Mammary epithelial cell (primary cell): Measurements from ENCODE around the gene KRTAP9-7.

ENCODE experiments used
- CTCF ChIP-seq, 2 donors: IDR thresholded peaks in 1 of 2; conservative IDR thresholded peaks in 1 of 2; 2 replicates each; pipeline ENCODE4 v1.5.1; 2011 to 2012; ENCODE audit warnings: inconsistent platforms in 2 of 2, low read length in 2 of 2, mild to moderate bottlenecking in 2 of 2, control low read depth in 1 of 2, low read depth in 1 of 2; ENCODE audit not compliant: insufficient read depth in 1 of 2; ENCODE audit errors: extremely low read depth in 1 of 2
- EZH2 ChIP-seq: IDR thresholded peaks from 2 replicates; pipeline ENCODE4 v1.6.1; 2012; ENCODE audit warnings: low read length, inconsistent platforms, borderline replicate concordance

DNA sequence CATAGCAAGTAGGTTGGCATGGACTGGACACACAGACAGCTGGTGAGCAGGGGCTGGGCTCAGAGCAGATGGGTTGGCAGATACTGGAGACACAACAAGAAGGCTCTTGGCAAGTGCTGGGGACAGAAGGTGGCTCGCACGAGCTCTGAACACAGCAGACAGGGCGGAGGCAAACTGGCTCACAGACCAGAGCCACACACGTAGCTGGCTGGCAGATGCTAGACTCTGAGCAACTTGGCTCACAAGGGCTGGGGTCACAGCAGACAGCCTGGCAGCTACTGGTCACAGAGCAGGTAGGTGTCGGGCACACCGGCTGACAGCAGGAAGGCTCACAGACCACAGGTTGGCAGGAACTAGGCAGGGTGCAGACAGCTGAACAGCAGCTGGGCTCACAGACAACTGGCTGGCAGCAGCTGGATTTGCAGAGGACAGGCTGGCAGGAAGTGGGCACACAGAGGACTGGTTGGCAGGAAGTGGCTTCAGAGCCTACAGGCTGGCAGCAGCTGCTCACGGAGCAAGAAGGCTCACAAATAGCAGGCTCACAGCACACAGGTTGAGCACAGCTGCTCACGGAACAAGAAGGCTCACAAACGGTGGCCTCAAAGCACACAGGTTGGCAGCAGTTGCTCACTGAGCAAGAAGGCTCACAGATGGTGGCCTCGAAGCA, 32.9 kb downstream of the KRTAP9-7 start:
- TF ChIP-seq EZH2 (no peak), CTCF (conservative IDR thresholded peaks at IDR 0.05 in 1 of 2, IDR thresholded peaks at IDR 0.05 in 1 of 2; ENCODE audit: extremely low read depth in 1 of 2, insufficient read depth in 1 of 2, low read depth in 1 of 2, low read length in 2 of 2) (no peak)
